Ishikawa (cell line): ENCODE results near the gene CSNK1G2.

Source experiments
- CEBPB ChIP-seq: IDR thresholded peaks from 2 replicates; pipeline ENCODE4 v1.6.1; 2012
- CREB1 ChIP-seq: IDR thresholded peaks from 2 replicates; pipeline ENCODE4 v1.6.1; 2012; ENCODE audit warnings: low read depth
- EGR1 ChIP-seq: IDR thresholded peaks from 2 replicates; pipeline ENCODE4 v1.6.1; 2012
- EP300 ChIP-seq: IDR thresholded peaks from 2 replicates; pipeline ENCODE4 v1.6.1; 2012; ENCODE audit warnings: borderline replicate concordance
- FOXM1 ChIP-seq: IDR thresholded peaks from 2 replicates; pipeline ENCODE4 v1.6.1; 2012; ENCODE audit warnings: low read depth, borderline replicate concordance
- NFIC ChIP-seq: IDR thresholded peaks from 2 replicates; pipeline ENCODE4 v1.6.1; 2012
- RAD21 ChIP-seq: IDR thresholded peaks from 2 replicates; pipeline ENCODE4 v1.6.1; 2012; ENCODE audit warnings: low read depth
- REST ChIP-seq: IDR thresholded peaks from 2 replicates; pipeline ENCODE4 v1.6.1; 2012; ENCODE audit warnings: low read depth, mild to moderate bottlenecking
- TAF1 ChIP-seq: IDR thresholded peaks from 2 replicates; pipeline ENCODE4 v1.6.1; 2012; ENCODE audit warnings: low read depth, mild to moderate bottlenecking
- TCF12 ChIP-seq: IDR thresholded peaks from 2 replicates; pipeline ENCODE4 v1.6.1; 2012; ENCODE audit warnings: low read depth
- TEAD4 ChIP-seq: IDR thresholded peaks from 2 replicates; pipeline ENCODE4 v1.6.1; 2012
- USF1 ChIP-seq: IDR thresholded peaks from 2 replicates; pipeline ENCODE4 v1.6.1; 2012
- YY1 ChIP-seq: IDR thresholded peaks from 2 replicates; pipeline ENCODE4 v1.6.1; 2012; ENCODE audit warnings: low read depth
- ZBTB7A ChIP-seq: IDR thresholded peaks from 2 replicates; pipeline ENCODE4 v1.6.1; 2012; ENCODE audit warnings: low read depth
- TF ChIP-seq, protein P1 (sequence below): IDR thresholded peaks from 2 replicates; pipeline ENCODE4 v1.6.1; 2012

CSNK1G2 gene

DNA sequence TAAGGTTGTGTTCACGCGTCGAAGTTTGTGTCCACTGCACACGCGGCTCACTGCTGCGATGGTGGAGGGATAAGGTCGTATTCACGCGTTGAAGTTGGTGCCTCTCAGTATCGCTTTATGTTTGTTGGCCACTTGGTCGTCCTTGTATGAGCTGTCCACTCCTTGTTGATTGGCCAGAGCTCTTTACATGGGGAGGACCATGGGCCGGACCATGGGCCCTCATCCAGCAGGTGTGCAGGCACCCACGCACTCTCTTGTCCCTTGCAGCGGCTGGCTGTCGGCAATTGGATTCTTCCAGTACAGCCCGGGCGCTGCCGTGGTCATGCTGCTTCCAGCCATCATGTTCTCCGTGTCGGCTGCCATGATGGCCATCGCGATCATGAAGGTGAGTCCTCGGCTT, 18.2 kb upstream of the CSNK1G2 start:
- TF ChIP-seq TEAD4 (no peak), EGR1 (no peak), TCF12 (no peak), CEBPB (no peak), CREB1 (no peak), YY1 (no peak), FOXM1 (no peak), RAD21 (no peak), EP300 (no peak), TAF1 (no peak), ZBTB7A (no peak), NFIC (no peak), REST (no peak)

- TF ChIP-seq TAF1 (no peak), NFIC (no peak), REST (no peak), FOXM1 (no peak), EP300 (no peak), RAD21 (no peak), CEBPB (no peak), YY1 (no peak), USF1 (no peak), ZBTB7A (no peak), CREB1 (no peak), EGR1 (no peak), TCF12 (no peak), TEAD4 (no peak)
- TF ChIP-seq, protein P1, sequence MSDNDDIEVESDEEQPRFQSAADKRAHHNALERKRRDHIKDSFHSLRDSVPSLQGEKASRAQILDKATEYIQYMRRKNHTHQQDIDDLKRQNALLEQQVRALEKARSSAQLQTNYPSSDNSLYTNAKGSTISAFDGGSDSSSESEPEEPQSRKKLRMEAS = no peak
Observed at GRCh38 chr19:1923319-1923718, 17.7 kb upstream of the CSNK1G2 start.

DNA sequence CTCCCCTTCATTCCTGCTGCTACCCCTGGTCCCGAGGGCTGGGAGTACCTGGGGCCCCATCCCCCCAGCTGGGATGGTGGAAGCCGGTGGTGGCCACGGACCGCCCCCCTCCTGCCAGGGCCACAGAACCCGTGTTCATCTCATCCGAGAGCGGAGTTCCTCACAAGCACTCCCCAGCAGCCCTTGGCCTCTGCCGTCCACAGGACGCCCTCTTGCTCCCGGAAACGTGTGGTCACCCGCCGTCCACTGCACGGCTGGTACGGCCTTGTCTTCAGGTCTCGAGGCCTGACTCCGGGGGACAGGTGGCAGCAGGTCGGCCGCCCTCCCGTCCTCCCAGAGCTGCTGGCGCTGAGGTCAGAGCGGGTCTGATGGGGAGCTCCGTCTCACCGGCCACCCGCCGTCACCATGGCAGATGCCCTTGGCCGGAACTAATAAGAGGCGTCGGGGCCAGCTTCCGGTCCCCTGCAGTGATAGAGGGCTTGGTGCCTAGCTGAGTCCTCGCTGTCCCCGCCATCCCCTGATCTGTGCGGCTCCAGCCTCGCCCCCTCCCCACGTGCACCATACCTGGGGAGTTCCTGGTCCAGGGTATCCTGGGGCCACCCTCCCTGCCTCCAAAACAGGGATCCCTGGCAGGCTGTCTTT, 16.5 kb upstream of the CSNK1G2 start:
- TF ChIP-seq REST (no peak), EGR1 (no peak), EP300 (no peak), CEBPB (no peak), TCF12 (no peak), RAD21 (no peak), TEAD4 (no peak), USF1 (no peak), TAF1 (no peak), NFIC (no peak), YY1 (no peak), CREB1 (no peak), ZBTB7A (no peak), FOXM1 (no peak)
- TF ChIP-seq, protein P1 = no peak

- TF ChIP-seq USF1 = no peak
- no peak for TF ChIP-seq TAF1
- TF ChIP-seq YY1 = no peak
- TF ChIP-seq CEBPB = no peak
- TF ChIP-seq FOXM1 = no peak
- no peak for TF ChIP-seq NFIC
- no peak for TF ChIP-seq EP300
- TF ChIP-seq RAD21 = no peak
- no peak for TF ChIP-seq ZBTB7A
- TF ChIP-seq, protein P1 = no peak
- TF ChIP-seq TCF12 = no peak
- no peak for TF ChIP-seq REST
- no peak for TF ChIP-seq TEAD4
- TF ChIP-seq EGR1 = no peak
- no peak for TF ChIP-seq CREB1
Observed at GRCh38 chr19:1925544-1925943, 15.4 kb upstream of the CSNK1G2 start.
